ENCODE results near the gene TUBGCP6. TPM values are rescaled to one million over a fixed set of nuclear protein-coding genes. Genes with fewer than 3 reads are reported as not detected.

TUBGCP6 gene
- total and polyA plus RNA-seq, 2 experiments from 2014 or later, result 26.2 to 31.5 TPM

- Histone ChIP-seq H3K27ac (no peak overlapping the region), H3K9me2 (replicated peaks; ENCODE audit: insufficient read depth) (no peaks in the 10 kb centered on the region), H3K27me3 (no peaks in the 10 kb centered on the region), H3K9me3 (ENCODE audit: low read depth) (no peaks in the 10 kb centered on the region), H3K4me2 (no peak overlapping the region), H2AFZ (no peak overlapping the region), H3K79me2 (no peaks in the 10 kb centered on the region), H3K36me3 (replicated peaks; ENCODE audit: insufficient read depth, low read depth) (no peaks in the 10 kb centered on the region), H3K4me3 (no peak overlapping the region), H4K20me1 (ENCODE audit: insufficient read depth, poor library complexity, severe bottlenecking) (no peaks in the 10 kb centered on the region), H3K4me1 (ENCODE audit: insufficient read depth) (no peaks in the 10 kb centered on the region)
- no peak for DNase-seq (ENCODE audit: low spot score)
- TF ChIP-seq EZH2phosphoT487 (IDR thresholded peaks at IDR 0.05; ENCODE audit: low read depth, severe bottlenecking, unreplicated experiment) (no peak), EZH2 (IDR thresholded peaks at IDR 0.05; ENCODE audit: borderline replicate concordance) (no peak)
- 96% methylated on average over 51 of the region's 98 CpGs for WGBS (ENCODE audit: low lambda C conversion rate, missing lambda C conversion rate)
Observed at GRCh38 chr22:50177537-50178470, 67.0 kb downstream of the TUBGCP6 start.

- no peaks in the 10 kb centered on the region for H3K27me3 ChIP-seq
- WGBS (ENCODE audit: low lambda C conversion rate, missing lambda C conversion rate), result 98% methylated on average over 63 of the region's 76 CpGs
- H3K4me3 ChIP-seq, result no peak overlapping the region
Observed at GRCh38 chr22:50176850-50177536, 67.8 kb downstream of the TUBGCP6 start.

DNA sequence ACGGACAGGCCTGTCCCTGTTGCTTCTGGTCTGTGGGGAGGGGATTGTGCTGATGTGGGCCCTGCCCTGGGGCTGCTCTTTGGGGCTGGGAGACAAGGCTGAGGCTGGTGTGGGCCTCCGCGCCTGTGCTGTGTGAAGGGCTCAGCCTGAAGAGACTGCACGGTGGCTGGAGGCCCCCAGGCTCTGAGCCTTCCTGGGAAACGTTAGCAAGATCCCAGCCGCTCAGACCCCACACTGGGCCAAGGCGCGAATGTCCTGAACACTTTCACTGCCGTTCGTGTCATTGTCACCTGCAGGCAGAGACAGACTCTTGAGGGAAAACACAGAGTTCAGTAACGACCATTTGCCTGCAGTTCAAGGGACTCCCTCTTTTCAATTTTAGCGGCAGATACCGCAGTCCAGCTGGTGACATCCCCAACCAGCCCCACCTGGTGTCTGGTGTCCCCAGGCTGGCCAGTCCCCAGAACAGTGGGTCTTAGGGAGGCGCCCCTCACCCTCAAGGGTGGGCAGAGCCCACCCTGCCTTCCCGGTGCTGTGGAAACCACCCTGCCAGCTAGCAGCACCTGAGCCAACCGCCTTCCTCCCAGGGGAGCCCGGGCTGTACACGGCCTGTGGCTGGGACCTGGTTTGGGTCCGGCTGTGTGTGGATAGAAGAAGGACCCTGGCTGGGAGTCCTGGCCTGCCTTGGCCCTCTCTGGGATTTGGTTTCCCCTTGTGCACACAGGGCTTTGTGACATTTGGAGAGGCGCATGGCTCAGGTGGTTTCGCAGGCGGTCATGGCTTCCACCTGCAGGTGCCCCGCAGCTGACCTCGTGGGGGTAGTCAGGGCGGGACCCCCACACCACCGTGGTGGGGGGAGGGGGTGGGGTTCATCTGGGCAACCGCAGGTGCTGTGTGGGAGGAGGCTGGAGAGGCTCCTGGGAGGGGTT is 68.6 kb downstream of the TUBGCP6 start:
- Histone ChIP-seq H2AFZ (no peak overlapping the region), H3K4me3 (no peak overlapping the region), H3K27ac (no peak overlapping the region), H3K9me2 (replicated peaks; ENCODE audit: insufficient read depth) (no peaks in the 10 kb centered on the region), H3K9me3 (ENCODE audit: low read depth) (no peaks in the 10 kb centered on the region), H3K79me2 (no peaks in the 10 kb centered on the region), H4K20me1 (ENCODE audit: insufficient read depth, poor library complexity, severe bottlenecking) (no peaks in the 10 kb centered on the region), H3K4me1 (ENCODE audit: insufficient read depth) (no peaks in the 10 kb centered on the region), H3K36me3 (replicated peaks; ENCODE audit: insufficient read depth, low read depth) (no peaks in the 10 kb centered on the region), H3K4me2 (no peak overlapping the region), H3K27me3 (peaks cover 2% of the 10 kb centered on the region)
- TF ChIP-seq, protein P1, sequence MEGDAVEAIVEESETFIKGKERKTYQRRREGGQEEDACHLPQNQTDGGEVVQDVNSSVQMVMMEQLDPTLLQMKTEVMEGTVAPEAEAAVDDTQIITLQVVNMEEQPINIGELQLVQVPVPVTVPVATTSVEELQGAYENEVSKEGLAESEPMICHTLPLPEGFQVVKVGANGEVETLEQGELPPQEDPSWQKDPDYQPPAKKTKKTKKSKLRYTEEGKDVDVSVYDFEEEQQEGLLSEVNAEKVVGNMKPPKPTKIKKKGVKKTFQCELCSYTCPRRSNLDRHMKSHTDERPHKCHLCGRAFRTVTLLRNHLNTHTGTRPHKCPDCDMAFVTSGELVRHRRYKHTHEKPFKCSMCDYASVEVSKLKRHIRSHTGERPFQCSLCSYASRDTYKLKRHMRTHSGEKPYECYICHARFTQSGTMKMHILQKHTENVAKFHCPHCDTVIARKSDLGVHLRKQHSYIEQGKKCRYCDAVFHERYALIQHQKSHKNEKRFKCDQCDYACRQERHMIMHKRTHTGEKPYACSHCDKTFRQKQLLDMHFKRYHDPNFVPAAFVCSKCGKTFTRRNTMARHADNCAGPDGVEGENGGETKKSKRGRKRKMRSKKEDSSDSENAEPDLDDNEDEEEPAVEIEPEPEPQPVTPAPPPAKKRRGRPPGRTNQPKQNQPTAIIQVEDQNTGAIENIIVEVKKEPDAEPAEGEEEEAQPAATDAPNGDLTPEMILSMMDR (IDR thresholded peaks at IDR 0.05; ENCODE audit: poor library complexity), result no peak
- no peak for TF ChIP-seq EZH2phosphoT487 (IDR thresholded peaks at IDR 0.05; ENCODE audit: low read depth, severe bottlenecking, unreplicated experiment)
- no peak for TF ChIP-seq EZH2 (IDR thresholded peaks at IDR 0.05; ENCODE audit: borderline replicate concordance)
- no peak for DNase-seq (ENCODE audit: low spot score)
- WGBS (ENCODE audit: low lambda C conversion rate, missing lambda C conversion rate), result 81% methylated on average over 23 of the region's 27 CpGs

More at GRCh38 chr22:50176850-50177536, 67.8 kb downstream of the TUBGCP6 start:
- no peak overlapping the region for H2AFZ ChIP-seq
- no peaks in the 10 kb centered on the region for H4K20me1 ChIP-seq (ENCODE audit: insufficient read depth, poor library complexity, severe bottlenecking)
- H3K4me2 ChIP-seq, result no peak overlapping the region
- no peak for TF ChIP-seq EZH2phosphoT487 (IDR thresholded peaks at IDR 0.05; ENCODE audit: low read depth, severe bottlenecking, unreplicated experiment)
- TF ChIP-seq, protein P1 (IDR thresholded peaks at IDR 0.05; ENCODE audit: poor library complexity), result no peak
- no peak for TF ChIP-seq EZH2 (IDR thresholded peaks at IDR 0.05; ENCODE audit: borderline replicate concordance)
- DNase-seq (ENCODE audit: low spot score), result no peak
- no peaks in the 10 kb centered on the region for H3K9me2 ChIP-seq (replicated peaks; ENCODE audit: insufficient read depth)
- H3K4me1 ChIP-seq (ENCODE audit: insufficient read depth), result no peaks in the 10 kb centered on the region
- no peaks in the 10 kb centered on the region for H3K79me2 ChIP-seq
- H3K36me3 ChIP-seq (replicated peaks; ENCODE audit: insufficient read depth, low read depth), result no peaks in the 10 kb centered on the region
- H3K27ac ChIP-seq, result no peak overlapping the region
- no peaks in the 10 kb centered on the region for H3K9me3 ChIP-seq (ENCODE audit: low read depth)

All from hepatocyte (in vitro differentiated cells).